HS-5 (cell line): ENCODE data around the gene TAS1R2.
"Not testable (repeated sequence)": the region's sequence is repeated elsewhere in the genome, so short reads cannot be mapped to it uniquely, and the experiment has no call there.

Experiments
- DNase-seq: peaks from one replicate; pipeline ENCODE4 v3.0.0-alpha.2; 2012; ENCODE audit warnings: low read depth

Gene TAS1R2

GRCh38 chr1:18868801-18869424, 9.5 kb upstream of the TAS1R2 start:
- DNase-seq, result no peak

GRCh38 chr1:18868354-18868753, 8.9 kb upstream of the TAS1R2 start:
- no peak for DNase-seq

GRCh38 chr1:18866846-18867245, 7.4 kb upstream of the TAS1R2 start:
- no peak for DNase-seq

GRCh38 chr1:18866314-18866713, 6.9 kb upstream of the TAS1R2 start:
- no peak for DNase-seq

GRCh38 chr1:18865176-18865575, 5.7 kb upstream of the TAS1R2 start:
- DNase-seq, result no peak

- DNase-seq, result no peak
These were observed 2.1 kb upstream of the TAS1R2 start for GRCh38 chr1:18861590-18861989.

- no peak for DNase-seq
These were observed 1.6 kb upstream of the TAS1R2 start for GRCh38 chr1:18861082-18861481.

- no peak for DNase-seq
These were observed 1.3 kb downstream of the TAS1R2 start for GRCh38 chr1:18858070-18858688.

- no peak for DNase-seq
These were observed 3.0 kb downstream of the TAS1R2 start for GRCh38 chr1:18856435-18856834.

- no peak for DNase-seq
These were observed 3.9 kb downstream of the TAS1R2 start for GRCh38 chr1:18855573-18855972.

GRCh38 chr1:18854331-18855025, 5.0 kb downstream of the TAS1R2 start:
- DNase-seq, result no peak

- DNase-seq, result no peak
These were observed 7.0 kb downstream of the TAS1R2 start for GRCh38 chr1:18852501-18852900.

- no peak for DNase-seq
These were observed 10.2 kb downstream of the TAS1R2 start for GRCh38 chr1:18849261-18849711.

- DNase-seq, result not testable (repeated sequence)
These were observed 11.7 kb downstream of the TAS1R2 start for GRCh38 chr1:18847723-18848122.

- no peak for DNase-seq
These were observed 19.3 kb downstream of the TAS1R2 start for GRCh38 chr1:18840145-18840544.

- no peak for DNase-seq
These were observed 22.8 kb downstream of the TAS1R2 start for GRCh38 chr1:18836654-18837053.

- DNase-seq, result not testable (repeated sequence)
These were observed 27.1 kb downstream of the TAS1R2 start for GRCh38 chr1:18832319-18832718.

GRCh38 chr1:18831656-18832055, 27.8 kb downstream of the TAS1R2 start:
- DNase-seq, result no peak

GRCh38 chr1:18830596-18830995, 28.9 kb downstream of the TAS1R2 start:
- no peak for DNase-seq

- DNase-seq, result no peak
These were observed 29.8 kb downstream of the TAS1R2 start for GRCh38 chr1:18829671-18830070.

- no peak for DNase-seq
These were observed 31.2 kb downstream of the TAS1R2 start for GRCh38 chr1:18828224-18828623.

GRCh38 chr1:18823438-18823837, 36.0 kb downstream of the TAS1R2 start:
- DNase-seq, result no peak
